NCI-H2227 treated with DMSO at 0.1 percent for 48 hours (cell line): ENCODE data around the gene NUDT4.
A peak's percentile ranks its signal among the peaks of the same experiment; 100 is the strongest.

ENCODE experiments used
- DNase-seq: peaks from one replicate; lab custom pipeline; 2025; lab: John Stamatoyannopoulos, UW

Gene NUDT4

GRCh38 chr12:93377252-93378195, at the start of gene NUDT4:
TSS of gene NUDT4 (plus strand) at chr12:93377925. CDS start at chr12:93378323, 398 bp downstream.
- DNase-seq = peak; percentile 93

- DNase-seq = no peak
Observed at GRCh38 chr12:93333054-93333453, 44.7 kb upstream of the NUDT4 start.

GRCh38 chr12:93333828-93334227, 43.9 kb upstream of the NUDT4 start:
- no peak for DNase-seq

GRCh38 chr12:93335603-93336162, 42.0 kb upstream of the NUDT4 start:
- DNase-seq = no peak

GRCh38 chr12:93336291-93336741, 41.4 kb upstream of the NUDT4 start:
- no peak for DNase-seq

GRCh38 chr12:93338598-93338997, 39.1 kb upstream of the NUDT4 start:
- no peak for DNase-seq

- no peak for DNase-seq
Observed at GRCh38 chr12:93339695-93340094, 38.0 kb upstream of the NUDT4 start.

- no peak for DNase-seq
Observed at GRCh38 chr12:93341409-93342049, 36.2 kb upstream of the NUDT4 start.

GRCh38 chr12:93347054-93347785, 30.5 kb upstream of the NUDT4 start:
- DNase-seq = no peak

GRCh38 chr12:93348575-93349435, 28.9 kb upstream of the NUDT4 start:
- no peak for DNase-seq

GRCh38 chr12:93351726-93352125, 26.0 kb upstream of the NUDT4 start:
- no peak for DNase-seq

- no peak for DNase-seq
Observed at GRCh38 chr12:93352321-93352720, 25.4 kb upstream of the NUDT4 start.

GRCh38 chr12:93356214-93356613, 21.5 kb upstream of the NUDT4 start:
- DNase-seq = no peak

GRCh38 chr12:93358058-93358457, 19.7 kb upstream of the NUDT4 start:
- no peak for DNase-seq

GRCh38 chr12:93358821-93359220, 18.9 kb upstream of the NUDT4 start:
- DNase-seq = no peak

- DNase-seq = no peak
Observed at GRCh38 chr12:93360688-93361087, 17.0 kb upstream of the NUDT4 start.

- no peak for DNase-seq
Observed at GRCh38 chr12:93361151-93361919, 16.4 kb upstream of the NUDT4 start.

GRCh38 chr12:93363841-93364297, 13.9 kb upstream of the NUDT4 start:
- DNase-seq = no peak

GRCh38 chr12:93365616-93366405, 11.9 kb upstream of the NUDT4 start:
- DNase-seq = no peak
